Thyroid gland (tissue), 4 donors: ENCODE data around the gene ITGA1.

Experiments
- CTCF ChIP-seq, 6 experiments: fragments of 200-600 bp in 3 of 6; fragments of 450-650 bp in 3 of 6; sonication (generic) in 3 of 6; IDR thresholded peaks; one replicate each; pipeline ENCODE4 v1.5.1; 2016 to 2019; ENCODE audit warnings: antibody characterized with exemption in 6 of 6, mild to moderate bottlenecking in 2 of 6, inconsistent platforms in 1 of 6, moderate library complexity in 1 of 6
- POLR2A ChIP-seq, 2 donors: fragments of 450-650 bp; IDR thresholded peaks; one replicate each; pipeline ENCODE4 v1.6.1; 2017; ENCODE audit warnings: antibody characterized with exemption in 2 of 2, mild to moderate bottlenecking in 2 of 2, moderate library complexity in 1 of 2

DNA sequence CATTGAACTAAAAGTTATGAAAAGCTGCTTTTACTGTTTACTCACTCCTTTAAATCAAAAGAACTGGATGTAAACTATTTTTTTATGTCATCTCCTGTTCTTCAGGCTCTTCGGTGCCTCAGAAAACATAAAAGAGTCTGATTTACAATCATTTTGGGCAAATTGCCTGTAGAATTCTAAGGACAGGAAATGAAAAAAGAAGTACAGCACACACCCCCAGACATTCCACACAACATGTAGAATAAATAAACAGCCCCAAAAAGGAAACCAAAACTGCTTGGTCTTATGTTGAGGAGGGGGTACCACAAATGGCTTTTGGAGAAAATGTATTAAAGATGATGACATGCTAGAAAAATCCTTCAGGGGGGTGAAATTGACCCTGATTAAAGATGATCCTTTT lies 57.2 kb downstream of the ITGA1 start:
- no peak for TF ChIP-seq CTCF (IDR thresholded peaks at IDR 0.05)
- TF ChIP-seq POLR2A (IDR thresholded peaks at IDR 0.05), result no peak
